Epithelial cell of prostate (primary cell): Measurements from ENCODE around the gene CENPS.
A peak's percentile ranks its signal among the peaks of the same experiment; 100 is the strongest.
"Not testable (repeated sequence)": the region's sequence is repeated elsewhere in the genome, so short reads cannot be mapped to it uniquely, and the experiment has no call there.

Source experiments
- DNase-seq: peaks from one replicate; pipeline ENCODE4 v3.0.0-alpha.2; 2011; ENCODE audit warnings: low read depth, low spot score
- H3K27ac ChIP-seq: fragments of 450-650 bp; 2 replicates; pipeline ENCODE4 v1.5.1; 2017; ENCODE audit warnings: mild to moderate bottlenecking

Gene CENPS

GRCh38 chr1:10430216-10431069, at the start of gene CENPS:
CENPS (plus strand) TSS chr1:10430433; CDS start chr1:10430518, 85 bp downstream.
- DNase-seq: no peak
- H3K27ac ChIP-seq: peak within 1 kb of the TSS; percentile 5

DNA sequence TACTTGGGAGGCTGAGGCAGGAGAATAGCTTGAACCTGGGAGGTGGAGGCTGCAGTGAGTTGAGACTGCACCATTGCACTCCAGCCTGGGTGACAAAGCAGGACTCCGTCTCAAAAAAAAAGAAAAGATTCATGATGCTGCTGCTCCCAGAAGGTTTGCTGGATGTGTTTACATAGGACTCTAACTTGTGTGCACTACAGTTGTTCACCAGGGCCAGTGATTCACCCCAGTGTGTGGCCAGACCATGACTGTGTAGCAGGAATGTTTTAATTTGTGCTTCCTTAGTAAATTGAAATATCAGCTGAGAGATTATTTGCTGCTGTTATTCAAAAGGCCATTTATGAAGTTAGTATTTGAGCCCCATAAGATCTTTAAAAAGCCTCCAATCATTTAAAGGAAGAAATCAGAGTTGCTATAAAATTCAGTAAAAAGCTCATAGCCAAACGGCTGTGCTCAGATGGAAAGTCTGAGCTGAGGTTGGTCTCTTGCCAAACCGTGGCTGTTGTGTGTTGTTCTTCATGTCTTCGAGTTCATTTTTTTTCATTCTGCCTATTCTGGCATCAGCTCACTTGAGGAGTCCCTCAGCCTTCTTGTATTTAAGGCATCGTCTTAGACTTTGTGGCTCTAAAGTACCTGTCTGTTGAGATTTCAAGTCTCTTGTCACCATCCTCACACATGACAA, 49.5 kb upstream of the CENPS start:
- peak; percentile 50 for DNase-seq
- H3K27ac ChIP-seq: no peak overlapping the region

- no peak overlapping the region for H3K27ac ChIP-seq
- DNase-seq: no peak
Observed at GRCh38 chr1:10383630-10384029, 46.6 kb upstream of the CENPS start.

DNA sequence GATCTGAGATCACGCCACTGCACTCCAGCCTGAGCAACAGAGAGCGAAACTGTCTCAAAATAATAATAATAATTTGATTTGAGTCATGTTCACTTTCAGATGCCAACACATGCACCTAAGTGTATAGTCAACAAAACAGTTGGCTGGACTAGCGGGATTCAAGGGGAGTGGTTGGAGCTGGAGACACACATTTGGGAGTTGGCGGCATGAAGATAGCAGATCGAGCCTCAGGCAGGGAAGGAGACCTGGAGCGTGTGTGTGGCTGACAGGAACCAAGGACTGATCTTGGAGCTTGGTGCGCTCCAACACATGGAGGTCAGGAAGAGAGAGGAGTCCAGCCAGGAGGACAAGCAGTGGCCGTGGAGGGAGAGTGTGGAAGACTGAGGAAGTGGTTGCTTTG, 46.0 kb upstream of the CENPS start:
- no peak overlapping the region for H3K27ac ChIP-seq
- DNase-seq: no peak

DNA sequence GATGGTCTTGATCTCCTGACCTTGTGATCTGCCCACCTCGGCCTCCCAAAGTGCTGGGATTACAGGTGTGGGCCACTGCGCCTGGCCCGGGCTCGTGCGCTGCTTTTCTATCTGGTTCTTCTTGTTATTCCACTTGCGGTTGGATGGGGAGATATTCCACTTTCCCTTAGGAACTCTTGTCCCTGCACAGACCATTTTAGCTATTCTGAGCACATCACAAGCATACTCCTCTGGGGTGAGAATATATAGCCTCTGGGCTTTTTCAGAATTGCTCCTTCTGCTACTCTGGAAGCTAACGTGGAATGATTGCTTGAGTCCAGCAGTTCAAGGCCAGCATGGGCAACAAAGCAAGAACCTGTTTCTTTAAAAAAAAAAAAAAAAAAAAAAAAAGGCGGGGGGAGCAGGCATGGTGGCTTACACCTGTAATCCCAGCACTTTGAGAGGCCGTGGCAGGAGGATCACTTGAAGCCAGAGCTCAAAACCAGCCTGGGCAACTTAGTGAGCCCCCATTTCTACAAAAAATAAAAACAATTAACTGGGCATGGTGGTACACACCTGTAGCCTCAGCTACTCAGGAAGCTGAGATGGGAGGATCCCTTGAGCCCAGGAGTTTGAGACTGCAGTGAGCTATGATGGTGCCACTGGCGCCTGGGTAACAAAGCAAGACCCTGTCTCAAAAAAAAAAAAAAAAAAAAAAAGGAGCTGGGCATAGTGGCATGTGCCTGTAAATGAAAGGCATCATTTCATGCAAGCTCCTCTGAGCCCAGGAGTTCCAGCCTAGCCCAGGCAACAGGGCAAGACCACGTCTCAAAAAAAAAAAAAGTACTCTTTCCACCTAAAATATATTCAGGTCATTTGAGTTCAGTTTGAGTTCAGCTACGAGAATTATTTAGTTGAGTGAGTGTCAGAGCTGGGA, 43.2 kb upstream of the CENPS start:
- peak overlapping the region; percentile 25 for H3K27ac ChIP-seq
- DNase-seq: no peak

- peak overlapping the region; percentile 25 for H3K27ac ChIP-seq
- DNase-seq: no peak
Observed at GRCh38 chr1:10387677-10388386, 42.4 kb upstream of the CENPS start.

DNA sequence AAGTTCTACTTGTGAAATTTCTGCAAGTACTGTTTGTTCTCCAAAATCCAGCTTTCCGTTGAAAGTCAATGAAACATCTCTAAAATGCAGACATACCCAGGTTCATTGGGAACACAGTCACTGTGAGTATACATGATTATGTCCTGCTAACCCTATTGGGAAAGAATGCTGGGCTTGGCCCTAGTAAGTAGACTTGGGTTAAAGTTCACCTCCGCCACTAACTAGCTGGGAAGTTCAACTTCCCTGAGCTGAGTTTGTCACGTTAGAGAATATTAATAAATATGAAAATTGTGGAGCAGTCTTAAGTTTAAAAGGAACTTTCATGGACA, 41.9 kb upstream of the CENPS start:
- H3K27ac ChIP-seq: no peak overlapping the region
- DNase-seq: no peak

DNA sequence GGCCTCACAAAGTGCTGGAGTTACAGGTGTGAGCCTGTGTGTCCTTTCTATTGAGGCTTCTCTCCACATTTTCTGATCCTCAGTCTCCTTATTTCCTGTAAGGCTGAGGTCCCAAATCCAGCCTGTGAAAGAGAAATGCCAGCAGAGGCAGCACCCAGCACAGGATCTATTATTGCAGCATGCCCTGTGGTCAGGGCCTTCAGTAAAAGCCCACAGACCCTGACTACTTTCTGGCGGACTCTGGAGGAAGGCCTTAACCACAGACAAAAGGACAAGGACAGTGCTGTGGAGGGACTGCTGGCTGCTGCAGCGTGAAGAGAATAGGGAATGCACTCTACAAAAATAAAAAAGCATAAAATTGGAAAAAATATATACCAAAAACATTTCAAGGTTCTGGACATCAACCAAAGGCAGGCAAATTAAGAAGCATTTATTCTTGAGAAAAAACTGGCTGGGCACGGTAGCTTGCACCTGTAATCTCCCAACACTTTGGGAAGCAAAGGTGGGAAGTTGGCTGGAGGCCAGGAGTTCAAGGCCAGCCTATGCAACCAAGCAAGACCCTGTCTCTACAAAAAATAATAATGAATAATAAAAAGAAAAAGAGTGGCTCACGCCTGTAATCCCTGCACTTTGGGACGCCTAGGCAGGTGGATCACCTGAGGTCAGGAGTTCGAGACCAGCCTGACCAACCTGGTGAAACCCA, 40.8 kb upstream of the CENPS start:
- no peak for DNase-seq
- no peak overlapping the region for H3K27ac ChIP-seq

DNA sequence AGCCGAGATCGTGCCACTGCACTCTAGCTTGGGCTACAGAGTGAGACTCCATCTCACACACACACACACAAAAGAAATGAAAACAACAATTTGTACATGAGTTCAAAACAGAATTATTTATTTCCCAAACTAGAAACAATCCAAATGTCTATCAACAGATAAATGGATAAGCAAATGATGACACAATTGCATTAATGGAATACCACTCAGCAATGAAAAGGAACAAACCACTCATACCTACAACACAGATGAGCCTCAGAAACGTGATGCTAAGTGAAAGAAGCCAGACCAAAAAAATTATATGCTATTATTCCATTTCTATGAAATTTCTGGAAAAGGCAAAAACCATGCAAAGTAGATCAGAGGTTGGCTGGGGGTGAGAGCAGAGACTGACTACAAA, 33.4 kb upstream of the CENPS start:
- no peak overlapping the region for H3K27ac ChIP-seq
- DNase-seq: no peak

GRCh38 chr1:10398278-10398733, 31.9 kb upstream of the CENPS start:
- no peak for DNase-seq
- H3K27ac ChIP-seq: no peak overlapping the region

DNA sequence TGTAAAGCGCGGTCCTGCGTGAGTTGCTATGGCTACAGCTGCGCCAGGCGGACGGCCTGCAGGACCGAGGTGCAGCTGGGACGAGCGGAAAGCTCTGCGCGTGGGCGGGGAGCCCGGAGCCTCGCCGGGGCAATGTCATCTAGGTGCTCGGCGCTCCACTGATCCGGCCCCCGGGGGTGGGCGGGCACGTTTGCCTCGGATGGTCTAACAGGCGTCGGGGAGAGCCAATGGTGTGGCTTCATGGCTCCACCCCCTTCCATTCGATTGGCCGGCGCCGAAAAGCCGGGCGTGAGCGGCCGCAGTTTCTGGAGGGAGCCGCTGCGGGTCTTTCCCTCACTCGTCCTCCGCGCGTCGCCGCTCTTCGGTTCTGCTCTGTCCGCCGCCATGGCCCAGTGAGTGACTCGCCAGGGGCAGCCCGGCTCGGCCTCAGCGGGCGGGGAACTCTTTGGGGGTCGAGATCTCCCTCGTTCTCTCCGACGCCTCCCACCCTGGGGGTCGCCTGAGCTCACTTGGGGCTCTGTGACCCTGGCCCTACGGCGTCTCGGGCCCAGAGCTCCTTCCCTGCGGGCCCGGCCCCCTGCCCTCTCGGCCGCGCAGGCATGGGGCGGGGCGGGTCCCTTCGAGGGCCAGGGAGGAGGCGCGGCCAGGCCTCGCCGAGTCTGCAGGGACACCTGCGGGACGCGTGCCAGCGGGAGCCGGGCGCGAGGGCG, 31.3 kb upstream of the CENPS start, which contains the start of gene PGD:
PGD (plus strand) TSS at position 331 of the 710 bp plus-strand sequence; CDS start at position 385, 54 bp downstream.
- H3K27ac ChIP-seq: peak within 1 kb of the TSS; percentile 81
- peak; percentile 75 for DNase-seq

GRCh38 chr1:10399444-10399941, 30.7 kb upstream of the CENPS start:
- no peak for DNase-seq
- peak overlapping the region; percentile 81 for H3K27ac ChIP-seq

DNA sequence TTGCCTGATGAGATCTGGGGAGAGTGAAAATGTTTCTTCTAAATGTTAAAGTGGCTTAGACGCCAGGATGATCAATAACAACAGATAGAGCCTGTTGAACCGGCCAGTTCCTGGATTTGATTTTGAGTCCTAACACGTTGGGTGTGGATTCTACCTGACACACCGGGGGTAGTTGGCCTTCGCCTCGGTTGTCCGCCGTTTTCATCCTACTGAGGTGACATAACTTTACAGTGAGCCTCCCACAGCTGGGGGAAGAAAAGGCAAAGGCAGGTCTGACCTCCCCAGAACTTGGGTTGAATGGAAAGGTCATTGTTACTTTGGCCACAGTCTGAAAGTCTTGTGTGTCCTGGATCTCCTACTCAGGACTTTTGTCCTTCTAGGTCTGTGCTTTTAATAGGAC, 30.2 kb upstream of the CENPS start:
- no peak overlapping the region for H3K27ac ChIP-seq
- no peak for DNase-seq

DNA sequence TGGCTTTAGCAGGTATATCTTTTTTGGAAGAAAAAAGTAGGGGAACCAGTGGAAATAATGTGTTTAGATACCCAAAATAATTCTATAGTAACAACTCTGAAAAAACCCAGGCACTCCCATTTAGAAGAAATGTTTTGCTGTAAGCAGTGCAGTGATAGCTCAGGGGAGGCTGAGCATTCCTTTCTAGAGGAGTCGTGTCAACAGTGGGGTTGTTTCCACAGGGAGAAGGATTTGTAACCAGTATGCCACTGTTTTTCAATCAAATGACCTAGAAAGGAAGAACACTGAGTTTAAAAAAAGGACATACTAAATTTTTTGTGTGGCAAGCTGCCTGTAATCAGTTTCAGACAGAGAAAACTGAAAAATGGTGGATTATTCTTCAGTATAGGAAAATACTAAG, 29.0 kb upstream of the CENPS start:
- DNase-seq: no peak
- no peak overlapping the region for H3K27ac ChIP-seq

DNA sequence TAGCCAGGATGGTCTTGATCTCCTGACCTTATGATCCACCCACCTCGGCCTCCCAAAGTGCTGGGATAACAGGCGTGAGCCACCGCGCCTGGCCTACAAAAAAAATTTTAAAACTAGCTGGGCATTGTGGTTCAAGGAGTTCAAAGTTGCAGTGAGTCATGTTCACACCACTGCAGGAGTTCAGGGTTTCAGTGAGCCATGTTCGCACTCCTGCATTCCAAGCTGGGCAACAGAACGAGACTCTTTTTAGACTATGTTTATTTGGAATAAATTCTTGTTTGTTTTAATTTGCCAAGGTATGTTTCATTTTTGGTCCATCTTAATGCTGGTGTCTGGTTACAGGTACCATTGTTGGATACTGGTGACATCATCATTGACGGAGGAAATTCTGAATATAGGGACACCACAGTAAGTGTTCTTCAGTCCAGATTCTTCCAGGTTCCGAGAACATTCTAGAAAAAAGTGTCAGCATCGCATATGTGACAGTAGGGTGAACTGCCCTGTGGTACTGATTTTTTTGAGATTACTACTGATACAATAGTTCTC, 27.4 kb upstream of the CENPS start:
- DNase-seq: no peak
- H3K27ac ChIP-seq: peak overlapping the region; percentile 41

DNA sequence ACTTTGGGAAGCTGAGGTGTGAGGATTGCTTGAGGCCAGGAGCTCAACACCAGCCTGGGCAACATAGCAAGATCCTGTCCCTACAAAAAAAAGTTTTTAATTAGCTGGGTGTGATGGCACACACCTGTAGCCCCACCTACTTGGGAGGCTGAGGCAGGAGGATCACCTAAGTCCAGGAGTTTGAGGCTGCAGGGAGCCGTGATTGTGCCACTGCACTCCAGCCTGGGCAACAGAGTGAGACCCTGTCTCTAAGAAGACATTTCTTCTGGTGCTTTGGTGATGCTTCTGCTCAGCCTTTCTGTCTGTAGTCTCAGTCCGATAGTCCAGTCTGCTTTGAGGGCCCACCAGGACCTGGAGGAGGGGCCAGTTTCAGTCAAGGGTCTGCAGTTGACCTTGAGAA, 23.0 kb upstream of the CENPS start:
- no peak overlapping the region for H3K27ac ChIP-seq
- no peak for DNase-seq

GRCh38 chr1:10415211-10415930, 14.9 kb upstream of the CENPS start:
- H3K27ac ChIP-seq: peak overlapping the region; percentile 73
- no peak for DNase-seq

DNA sequence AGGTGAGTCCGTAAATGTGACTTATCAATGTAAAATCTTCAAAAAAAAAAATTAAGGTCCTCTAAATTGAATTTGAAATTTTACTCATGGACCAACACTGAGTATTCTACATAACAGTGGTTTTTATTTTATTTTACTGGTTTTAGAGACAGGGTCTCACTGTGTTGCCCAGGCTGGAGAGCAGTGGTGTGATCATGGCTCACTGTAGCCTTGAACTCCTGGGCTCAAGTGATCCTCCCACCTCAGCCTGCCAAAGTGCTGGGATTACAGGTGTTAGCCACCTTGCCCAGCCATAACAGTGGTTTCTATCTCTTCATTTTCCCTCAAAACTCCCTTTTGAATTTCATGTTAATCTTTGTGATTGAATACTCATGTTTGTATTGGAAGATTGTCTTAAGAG, 14.3 kb upstream of the CENPS start:
- not testable (repeated sequence) for DNase-seq
- H3K27ac ChIP-seq: peak overlapping the region; percentile 73
